HCT116 (cell line): ENCODE measurements around the gene CDC42BPB. TPM values are rescaled to one million over a fixed set of nuclear protein-coding genes. Genes with fewer than 3 reads are reported as not detected.
A peak's percentile ranks its signal among the peaks of the same experiment; 100 is the strongest.

Experiments
- ATAC-seq: fragments of 200-7000 bp; cut with Tn5 transposase; 2 replicates; pipeline ENCODE4 v1.9.1; 2020; ENCODE audit warnings: mild to moderate bottlenecking, moderate library complexity
- BruUV-seq: library from RNA; stranded (reverse); fragments of 400-500 nt; replicated peaks from 2 replicates; lab custom pipeline; 2021; lab: Mats Ljungman, UMichigan
- CTCF ChIA-PET: fragments of 300-600 bp; sonication (Branson Sonifier 250); formaldehyde crosslinking; loops from one replicate; lab custom pipeline; 2021; ENCODE audit warnings: antibody characterized with exemption; lab: Charles Lee
- POLR2A ChIA-PET: fragments of 300-600, 350-600 bp; sonication (Branson Sonifier 250); formaldehyde crosslinking; loops from one replicate; lab custom pipeline; 2021; ENCODE audit warnings: antibody characterized with exemption; lab: Charles Lee
- RAD21 ChIA-PET, 2 experiments: fragments of 300-600 bp; sonication (Branson Sonifier 250); formaldehyde crosslinking; loops; one replicate each; lab custom pipeline; 2023; ENCODE audit warnings: low total read pairs in 2 of 2; ENCODE audit not compliant: uncharacterized antibody in 2 of 2, unreplicated experiment in 2 of 2, low non-redundant PET in 1 of 2; lab: Charles Lee
- DNase-seq: peaks from one replicate; pipeline ENCODE4 v3.0.0-alpha.2; 2010; ENCODE audit warnings: low read depth, low spot score
- H2AFZ ChIP-seq: fragments of 200-600 bp; shearing (Covaris generic), sonication (generic); 2 replicates; pipeline ENCODE4 v1.6.1; 2017; ENCODE audit warnings: low read depth, mixed run types, mixed read lengths, antibody characterized with exemption, low read length; ENCODE audit not compliant: poor library complexity, severe bottlenecking
- H3K27ac ChIP-seq: 2 replicates; pipeline ENCODE4 v1.5.1; 2012; ENCODE audit warnings: low read depth, low read length
- H3K27me3 ChIP-seq: fragments of 200-600 bp; sonication (generic); 2 replicates; pipeline ENCODE4 v1.6.1; 2016; ENCODE audit warnings: mixed run types, low read length, mixed read lengths; ENCODE audit not compliant: insufficient read depth
- H3K36me3 ChIP-seq, 2 experiments: fragments of 200-500 bp in 1 of 2; fragments of 200-600 bp in 1 of 2; sonication (Bioruptor generic) in 1 of 2; sonication (generic) in 1 of 2; 2 replicates each; pipeline versions ENCODE4 v1.5.1 to v1.6.1; 2014 to 2016; ENCODE audit warnings: low read length in 2 of 2, inconsistent platforms in 1 of 2, mixed read lengths in 1 of 2, mixed run types in 1 of 2; ENCODE audit not compliant: insufficient read depth in 2 of 2, control insufficient read depth in 1 of 2
- H3K4me1 ChIP-seq, 2 experiments: fragments of 200-600 bp in 1 of 2; sonication (generic) in 1 of 2; 2 replicates each; pipeline versions ENCODE4 v1.5.1 to v1.6.1; 2012 to 2017; ENCODE audit warnings: low read length in 2 of 2, inconsistent platforms in 1 of 2, mild to moderate bottlenecking in 1 of 2, mixed read lengths in 1 of 2, mixed run types in 1 of 2, moderate library complexity in 1 of 2; ENCODE audit not compliant: insufficient read depth in 2 of 2, control insufficient read depth in 1 of 2
- H3K4me2 ChIP-seq: fragments of 200-600 bp; sonication (generic); 2 replicates; pipeline ENCODE4 v1.6.1; 2017; ENCODE audit warnings: mixed run types, low read length, mixed read lengths
- H3K4me3 ChIP-seq, 2 experiments: fragments of 200-600 bp in 1 of 2; sonication (generic) in 1 of 2; replicated peaks in 1 of 2; 2 replicates each; pipeline ENCODE4 v1.5.1; 2011 to 2016; ENCODE audit warnings: low read length in 2 of 2, control low read depth in 1 of 2, low read depth in 1 of 2, mild to moderate bottlenecking in 1 of 2, mixed read lengths in 1 of 2, mixed run types in 1 of 2
- H3K79me2 ChIP-seq: fragments of 200-600 bp; sonication (generic); 2 replicates; pipeline ENCODE4 v1.6.1; 2017; ENCODE audit warnings: mild to moderate bottlenecking, mixed run types, low read length, moderate library complexity, mixed read lengths; ENCODE audit not compliant: insufficient read depth
- H3K9ac ChIP-seq: fragments of 200-600 bp; sonication (generic); 2 replicates; pipeline ENCODE4 v1.6.1; 2016; ENCODE audit warnings: low read length, mixed read lengths
- H3K9me2 ChIP-seq: fragments of 200-600 bp; sonication (generic), shearing (Covaris generic); 2 replicates; pipeline ENCODE4 v1.6.1; 2017; ENCODE audit warnings: mixed run types, mild to moderate bottlenecking, moderate library complexity; ENCODE audit not compliant: insufficient read depth
- H3K9me3 ChIP-seq, 2 experiments: fragments of 200-500 bp in 1 of 2; fragments of 200-600 bp in 1 of 2; sonication (Bioruptor generic) in 1 of 2; sonication (generic) in 1 of 2; 2 replicates each; pipeline ENCODE4 v1.6.1; 2014 to 2017; ENCODE audit warnings: low read length in 2 of 2, mixed read lengths in 2 of 2, inconsistent platforms in 1 of 2, low read depth in 1 of 2, mild to moderate bottlenecking in 1 of 2, mixed run types in 1 of 2, moderate library complexity in 1 of 2; ENCODE audit not compliant: control insufficient read depth in 1 of 2, insufficient read depth in 1 of 2
- H4K20me1 ChIP-seq: fragments of 200-600 bp; sonication (generic), shearing (Covaris generic); 2 replicates; pipeline ENCODE4 v1.6.1; 2017; ENCODE audit warnings: mixed run types, mild to moderate bottlenecking, moderate library complexity; ENCODE audit not compliant: insufficient read depth
- CBX3 ChIP-seq: IDR thresholded peaks from 2 replicates; pipeline ENCODE4 v1.6.1; 2012; ENCODE audit warnings: low read depth
- CTCF ChIP-seq, 3 experiments: fragments of 200-600 bp in 1 of 3; sonication (generic) in 1 of 3; IDR thresholded peaks in 2 of 3; conservative IDR thresholded peaks in 1 of 3; 2 replicates each; pipeline ENCODE4 v1.5.1; 2012 to 2017; ENCODE audit warnings: low read depth in 2 of 3, low read length in 2 of 3, antibody characterized with exemption in 1 of 3, borderline replicate concordance in 1 of 3, control low read depth in 1 of 3, mild to moderate bottlenecking in 1 of 3, mixed read lengths in 1 of 3, mixed run types in 1 of 3, moderate library complexity in 1 of 3; ENCODE audit not compliant: insufficient read depth in 1 of 3
- EZH2phosphoT487 ChIP-seq: fragments of 200-600 bp; IDR thresholded peaks from 2 replicates; pipeline ENCODE4 v1.6.1; 2018; ENCODE audit warnings: antibody characterized with exemption, borderline replicate concordance
- POLR2A ChIP-seq: IDR thresholded peaks from 2 replicates; pipeline ENCODE4 v1.7.0; 2011; ENCODE audit warnings: borderline replicate concordance; ENCODE audit not compliant: insufficient read depth, insufficient read length; ENCODE audit errors: extremely low read depth
- TCF7L2 ChIP-seq: IDR thresholded peaks from 2 replicates; pipeline ENCODE4 v1.7.0; 2011; ENCODE audit warnings: borderline replicate concordance, inconsistent platforms; ENCODE audit not compliant: insufficient read depth, insufficient read length; ENCODE audit errors: extremely low read depth
- intact Hi-C: fragments of 100-400 bp; cut with micrococcal nuclease; formaldehyde crosslinking; loops from 2 replicates; pipeline ENCODE4 v1.10.0; 2022
- total RNA-seq: library from RNA; stranded (reverse); gene quantifications from one replicate; pipeline ENCODE4 v1.2.1, GENCODE V29; 2021; ENCODE audit not compliant: unreplicated experiment
- TF ChIP-seq, protein P1 (sequence below): IDR thresholded peaks from 2 replicates; pipeline ENCODE4 v1.6.1; 2012

Gene CDC42BPB
- total RNA-seq, 1 experiment from 2014 or later, result 85.6 TPM

DNA sequence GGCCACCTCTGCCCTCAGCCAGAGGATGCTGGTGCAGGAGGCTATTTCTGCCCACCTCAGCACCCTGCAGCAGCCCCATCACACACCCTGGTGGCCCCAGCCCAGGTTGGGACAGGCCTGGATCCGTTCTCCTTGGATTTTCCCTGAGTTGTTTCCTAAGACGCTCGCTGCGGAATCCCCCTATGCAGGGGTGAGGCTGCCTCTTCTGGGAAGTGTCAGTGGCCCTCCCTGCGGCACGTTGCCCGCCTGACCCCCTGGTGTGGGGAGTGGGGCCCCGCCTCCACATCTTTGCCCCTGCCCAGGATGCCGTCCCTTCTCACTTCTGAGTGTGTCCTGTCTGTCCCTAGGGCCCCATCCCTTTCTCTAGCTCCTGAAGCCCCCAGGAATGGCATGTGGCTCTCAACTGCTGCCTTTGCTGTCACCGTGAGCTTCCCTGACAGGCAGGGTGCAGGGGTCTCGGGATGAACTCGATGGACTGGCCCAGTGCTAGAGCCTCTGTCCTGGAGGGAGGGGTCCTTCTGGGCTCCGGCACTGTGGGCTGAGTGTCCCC, 36.6 kb upstream of the CDC42BPB start:
- Histone ChIP-seq H4K20me1 (no peaks in the 10 kb centered on the region), H3K9ac (no peak overlapping the region), H3K79me2 (no peaks in the 10 kb centered on the region), H3K36me3 (no peaks in the 10 kb centered on the region), H3K9me3 (no peaks in the 10 kb centered on the region), H3K4me1 (peaks cover 8 to 13% of the 10 kb centered on the region in 2 experiments), H3K27ac (no peak overlapping the region), H2AFZ (no peak overlapping the region), H3K4me3 (no peak overlapping the region), H3K9me2 (no peaks in the 10 kb centered on the region), H3K27me3 (no peaks in the 10 kb centered on the region), H3K4me2 (no peak overlapping the region)
- no TSS peak for BruUV-seq
- intact Hi-C loops, result no loop called here
- CTCF ChIA-PET, result interaction anchor here (0.6 to 4.0 kb wide), 2 partner anchors 11 to 474 kb away, joined by 3 to 41 read pairs; no protein-coding TSS in a partner anchor
- POLR2A ChIA-PET, result interaction anchor here (1.0 kb wide), 1 partner anchor 11 kb away, joined by 6 read pairs; no protein-coding TSS in a partner anchor
- ATAC-seq (no peak), DNase-seq (no peak)
- no peak for TF ChIP-seq EZH2phosphoT487
- no peak for TF ChIP-seq TCF7L2
- TF ChIP-seq POLR2A, result no peak
- no peak for TF ChIP-seq CTCF (IDR thresholded peaks at IDR 0.05 in 2 of 3, conservative IDR thresholded peaks at IDR 0.05 in 1 of 3; ENCODE audit: borderline replicate concordance in 1 of 3, insufficient read depth in 1 of 3, low read depth in 2 of 3, low read length in 2 of 3)
- TF ChIP-seq, protein P1, sequence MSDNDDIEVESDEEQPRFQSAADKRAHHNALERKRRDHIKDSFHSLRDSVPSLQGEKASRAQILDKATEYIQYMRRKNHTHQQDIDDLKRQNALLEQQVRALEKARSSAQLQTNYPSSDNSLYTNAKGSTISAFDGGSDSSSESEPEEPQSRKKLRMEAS, result no peak
- TF ChIP-seq CBX3, result no peak
- RAD21 ChIA-PET, result no interaction called here

DNA sequence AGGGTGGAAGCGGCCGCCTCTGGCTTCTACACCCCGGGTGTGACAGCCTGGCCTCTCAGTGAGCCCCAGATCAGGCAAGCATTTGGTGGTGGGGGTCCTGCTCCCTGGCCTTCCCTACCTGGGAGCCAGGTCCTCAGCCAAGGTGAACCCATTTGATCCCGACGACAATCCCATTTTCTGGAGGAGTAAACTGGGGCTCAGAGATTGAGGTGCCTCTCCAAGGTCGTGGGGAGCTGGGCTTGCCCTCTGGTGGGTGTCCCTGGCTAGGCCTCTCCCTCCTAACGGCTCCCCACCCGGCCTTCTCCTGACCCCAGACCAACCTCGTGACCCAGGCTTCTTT, 34.5 kb upstream of the CDC42BPB start:
- peak overlapping the region; percentile 88 for H3K4me2 ChIP-seq
- RAD21 ChIA-PET, result no interaction called here
- H3K79me2 ChIP-seq, result no peaks in the 10 kb centered on the region
- TF ChIP-seq CBX3 (no peak), CTCF (IDR thresholded peaks at IDR 0.05 in 2 of 3, conservative IDR thresholded peaks at IDR 0.05 in 1 of 3; ENCODE audit: borderline replicate concordance in 1 of 3, insufficient read depth in 1 of 3, low read depth in 2 of 3, low read length in 2 of 3) (peak in 1 of 3 experiments; percentile 4; a peak in 1 of 6 replicates)
- TF ChIP-seq, all 23 proteins: peak for 1
- DNase-seq (no peak), ATAC-seq (no peak)
- Histone ChIP-seq H3K4me3 (peak overlapping the region; percentile 31 to 53), H3K27me3 (no peaks in the 10 kb centered on the region), H2AFZ (peak overlapping the region; percentile 88), H3K36me3 (no peaks in the 10 kb centered on the region), H3K4me1 (peaks cover 8 to 13% of the 10 kb centered on the region in 2 experiments), H4K20me1 (no peaks in the 10 kb centered on the region), H3K9me3 (no peaks in the 10 kb centered on the region), H3K27ac (peak overlapping the region; percentile 54; the same call in 1 of the 2 replicates), H3K9ac (peak overlapping the region; percentile 51), H3K9me2 (no peaks in the 10 kb centered on the region)
- no TSS peak for BruUV-seq
- POLR2A ChIA-PET, result no interaction called here
- CTCF ChIA-PET, result no interaction called here
- intact Hi-C loops, result no loop called here
